Stimulated activated CD8-positive, alpha-beta memory T cell treated with anti-CD3 and anti-CD28 coated beads, Interleukin-15, amount 100 ng/mL, for 4 hours (primary cell): ENCODE data around the gene OR52A1.
"Not testable (repeated sequence)": the region's sequence is repeated elsewhere in the genome, so short reads cannot be mapped to it uniquely, and the experiment has no call there.

Source experiments
- DNase-seq, 2 donors: peaks; one replicate each; pipeline ENCODE4 v3.0.0-alpha.2; 2020; ENCODE audit warnings: low read depth in 2 of 2

Gene OR52A1

DNA sequence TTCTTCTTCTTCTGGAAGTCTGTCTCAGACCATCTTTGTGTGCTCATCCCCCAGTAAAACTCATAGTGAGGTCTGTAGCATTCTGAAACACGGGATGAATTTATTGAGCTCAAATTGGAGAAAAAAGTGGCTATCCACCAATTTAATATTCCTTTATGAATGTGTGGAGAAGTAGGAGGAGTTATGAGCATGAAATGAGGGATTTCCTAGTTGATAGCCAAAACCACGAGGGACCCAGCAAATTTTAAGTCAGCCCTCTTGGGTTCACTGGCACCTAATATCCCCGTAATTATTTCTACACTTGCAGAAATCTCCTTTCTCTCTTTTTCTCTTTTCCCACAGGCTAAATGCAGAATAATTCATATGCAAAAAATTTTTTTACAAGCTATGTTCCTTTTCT, at the start of gene OR52A1:
OR52A1 (minus strand) TSS at position 101 of the 400 bp plus-strand sequence. CDS start 2,388 bp downstream, outside the sequence.
- no peak for DNase-seq

GRCh38 chr11:5203366-5203765, 48.8 kb upstream of the OR52A1 start:
- DNase-seq = no peak

GRCh38 chr11:5200582-5200981, 46.0 kb upstream of the OR52A1 start, which contains the start of gene OR51V1:
Gene OR51V1 (minus strand): TSS chr11:5200682. CDS start chr11:5200682, 0 bp downstream.
- no peak for DNase-seq

DNA sequence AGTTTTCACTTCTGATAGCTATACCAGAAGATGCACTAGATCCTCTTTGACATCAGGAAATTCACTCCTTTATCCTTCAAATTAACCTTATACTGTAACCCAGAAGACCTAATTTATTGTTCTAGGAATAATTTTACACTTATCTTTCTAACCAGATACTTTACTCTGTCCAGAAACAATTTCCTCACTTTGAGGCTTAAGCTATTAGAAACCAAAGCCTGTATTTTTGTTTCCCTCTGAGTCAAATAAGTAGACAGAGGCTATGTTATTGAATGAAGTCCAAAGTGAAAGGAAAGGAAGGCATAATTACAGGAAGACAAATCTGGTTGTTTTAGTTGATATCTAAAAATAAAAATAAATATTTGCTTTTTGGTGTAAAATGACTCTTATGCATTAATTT, 43.7 kb upstream of the OR52A1 start:
- no peak for DNase-seq

DNA sequence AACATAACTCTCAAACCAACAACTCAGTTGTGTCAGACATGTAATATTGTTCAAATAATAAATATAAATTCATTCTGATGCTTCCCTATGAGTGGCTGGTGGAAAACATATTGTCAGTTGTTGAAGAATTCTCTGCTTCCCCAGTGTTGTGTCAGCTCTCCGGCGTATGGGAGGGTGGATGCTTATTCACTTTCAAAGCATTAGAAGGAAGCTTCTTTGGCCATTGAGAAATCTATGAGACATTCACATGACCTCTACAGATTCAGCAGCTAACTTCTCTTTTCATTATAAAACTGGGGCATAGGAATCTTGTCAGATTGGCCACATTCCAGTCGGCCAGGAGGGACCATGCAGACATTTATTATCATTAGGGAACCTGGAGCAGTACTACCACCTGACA, 43.0 kb upstream of the OR52A1 start:
- no peak for DNase-seq

- no peak for DNase-seq
Observed at GRCh38 chr11:5196731-5197130, 42.2 kb upstream of the OR52A1 start.

DNA sequence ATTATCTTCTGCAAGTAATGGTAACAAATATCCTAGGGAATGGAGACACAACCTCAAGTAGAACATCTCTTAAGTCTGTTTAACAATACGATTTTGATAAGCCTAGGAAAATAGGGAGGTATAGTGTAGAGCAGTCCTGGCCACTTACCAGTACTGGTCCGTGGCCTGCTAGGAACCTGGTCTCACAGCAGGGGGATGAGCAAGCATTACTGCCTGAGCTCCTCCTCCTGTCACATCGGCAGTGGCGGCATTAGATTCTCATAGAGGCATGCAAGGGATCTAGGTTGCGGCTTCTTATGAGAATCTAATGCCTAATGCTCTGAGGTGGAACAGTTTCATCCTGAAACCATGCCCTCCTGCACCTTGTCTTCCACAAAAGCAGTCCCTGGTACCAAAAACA, 41.5 kb upstream of the OR52A1 start:
- no peak for DNase-seq

- DNase-seq = no peak
Observed at GRCh38 chr11:5192738-5193137, 38.2 kb upstream of the OR52A1 start.

GRCh38 chr11:5188201-5188600, 33.6 kb upstream of the OR52A1 start:
- DNase-seq = no peak

DNA sequence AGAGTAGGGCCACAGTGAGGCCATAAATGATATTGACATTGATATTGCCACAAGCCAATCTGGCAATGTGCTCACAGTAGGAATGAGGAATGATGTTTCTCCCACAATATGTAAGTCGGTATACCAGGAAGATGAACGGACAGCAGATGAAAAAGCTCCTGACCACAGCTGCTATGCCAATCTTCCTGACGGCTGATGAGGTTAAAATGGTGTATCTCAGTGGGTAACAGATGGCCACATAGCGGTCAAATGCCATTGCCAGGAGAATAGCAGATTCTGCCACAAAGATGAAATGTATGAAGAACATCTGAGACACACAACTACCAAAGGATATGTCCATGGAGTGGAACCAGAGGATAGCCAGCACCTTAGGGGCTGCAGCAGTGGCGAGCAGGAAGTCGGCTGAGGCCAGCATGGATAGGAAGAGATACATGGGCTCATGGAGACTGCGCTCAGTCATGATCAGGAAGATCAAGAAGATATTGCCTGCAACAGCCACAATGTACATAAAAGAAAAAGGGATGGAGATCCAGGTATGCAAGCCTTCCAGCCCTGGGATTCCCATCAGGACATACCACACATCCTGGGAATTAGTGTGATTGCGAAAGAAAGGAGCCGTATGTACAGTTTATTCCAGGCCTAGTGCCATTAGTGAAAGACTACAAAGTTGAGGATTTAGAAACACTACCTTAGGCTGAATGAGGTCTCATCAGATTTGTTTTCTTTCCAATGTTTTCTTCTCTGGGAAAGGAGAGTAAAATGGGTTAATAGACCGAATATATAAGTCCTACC, 23.7 kb upstream of the OR52A1 start:
- DNase-seq = no peak

DNA sequence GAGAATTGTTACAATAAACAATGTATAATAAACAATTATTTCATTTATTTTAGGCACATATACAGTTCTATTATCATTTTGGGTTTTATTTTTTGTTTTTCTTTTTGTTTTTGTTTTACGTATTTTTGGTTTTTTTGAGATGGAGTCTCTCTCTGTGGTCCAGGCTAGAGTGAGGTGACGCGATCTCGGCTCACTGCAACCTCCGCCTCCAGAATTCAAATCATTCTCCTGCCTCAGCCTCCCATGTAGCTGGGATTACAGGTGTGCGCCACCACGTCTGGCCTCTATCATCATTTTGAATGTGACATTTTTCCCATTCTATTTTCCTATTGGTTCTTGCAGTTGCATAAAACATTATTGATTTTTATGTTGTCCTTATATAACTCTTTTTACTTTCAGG, 20.4 kb upstream of the OR52A1 start:
- DNase-seq = no peak

- DNase-seq = no peak
Observed at GRCh38 chr11:5171856-5172255, 17.3 kb upstream of the OR52A1 start.

- DNase-seq = not testable (repeated sequence)
Observed at GRCh38 chr11:5165898-5166297, 11.3 kb upstream of the OR52A1 start.

DNA sequence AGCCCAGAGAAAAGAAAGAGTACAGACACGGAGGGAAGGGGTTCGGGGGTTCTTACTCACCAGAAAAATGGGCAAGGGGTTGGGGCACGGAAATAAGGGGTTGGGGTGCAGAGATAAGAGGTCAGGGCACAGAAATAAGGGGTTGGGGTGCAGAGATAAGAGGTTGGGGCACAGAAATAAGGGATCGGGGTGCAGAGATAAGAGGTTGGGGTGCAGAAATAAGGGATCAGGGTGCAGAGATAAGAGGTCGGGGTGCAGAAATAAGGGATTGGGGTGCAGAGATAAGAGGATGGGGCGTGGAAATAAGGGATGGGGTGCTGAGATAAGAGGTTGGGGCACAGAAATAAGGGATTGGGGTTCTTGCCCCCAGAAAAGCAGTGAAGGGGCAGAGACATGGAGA, 10.2 kb upstream of the OR52A1 start:
- not testable (repeated sequence) for DNase-seq

DNA sequence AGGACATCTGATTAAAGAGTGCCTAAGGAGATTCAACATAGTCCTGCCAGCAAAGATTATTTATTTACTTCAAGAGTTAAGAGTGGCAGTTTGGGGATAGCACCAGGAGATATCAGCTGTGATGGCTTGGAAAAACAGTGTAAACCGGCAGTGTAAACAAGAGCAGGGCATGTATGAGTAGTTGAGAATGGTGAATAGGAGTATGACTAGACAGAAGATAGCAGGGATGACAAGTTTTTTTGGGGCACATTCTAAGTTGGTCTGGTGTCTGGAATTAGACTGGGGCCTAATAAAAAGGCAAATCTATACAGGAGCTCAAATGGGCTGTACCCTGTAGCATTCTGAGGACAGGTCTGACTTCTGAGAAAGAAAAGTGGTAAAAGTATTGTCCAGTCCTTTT, 6.5 kb upstream of the OR52A1 start:
- DNase-seq = not testable (repeated sequence)

DNA sequence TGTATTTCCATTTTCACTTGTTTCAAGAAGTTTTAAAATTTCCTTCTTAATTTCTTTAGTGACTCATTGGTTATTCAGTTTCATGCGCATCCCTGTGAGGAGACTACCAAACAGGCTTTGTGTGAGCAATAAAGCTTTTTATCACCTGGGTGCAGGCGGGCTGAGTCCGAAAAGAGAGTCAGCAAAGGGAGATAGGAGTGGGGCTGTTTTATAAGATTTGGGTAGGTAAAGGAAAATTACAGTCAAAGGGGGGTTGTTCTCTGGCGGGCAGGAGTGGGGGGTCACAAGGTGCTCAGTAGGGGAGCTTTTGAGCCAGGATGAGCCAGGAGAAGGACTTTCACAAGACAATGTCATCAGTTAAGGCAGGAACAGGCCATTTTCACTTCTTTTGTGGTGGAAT, 5.7 kb upstream of the OR52A1 start:
- not testable (repeated sequence) for DNase-seq

- no peak for DNase-seq
Observed at GRCh38 chr11:5159806-5160205, 5.2 kb upstream of the OR52A1 start.

- no peak for DNase-seq
Observed at GRCh38 chr11:5153574-5154431, 754 bp downstream of the OR52A1 start.

GRCh38 chr11:5151713-5152153, 2.8 kb downstream of the OR52A1 start:
- DNase-seq = no peak

- DNase-seq = not testable (repeated sequence)
Observed at GRCh38 chr11:5144206-5144605, 10.4 kb downstream of the OR52A1 start.

DNA sequence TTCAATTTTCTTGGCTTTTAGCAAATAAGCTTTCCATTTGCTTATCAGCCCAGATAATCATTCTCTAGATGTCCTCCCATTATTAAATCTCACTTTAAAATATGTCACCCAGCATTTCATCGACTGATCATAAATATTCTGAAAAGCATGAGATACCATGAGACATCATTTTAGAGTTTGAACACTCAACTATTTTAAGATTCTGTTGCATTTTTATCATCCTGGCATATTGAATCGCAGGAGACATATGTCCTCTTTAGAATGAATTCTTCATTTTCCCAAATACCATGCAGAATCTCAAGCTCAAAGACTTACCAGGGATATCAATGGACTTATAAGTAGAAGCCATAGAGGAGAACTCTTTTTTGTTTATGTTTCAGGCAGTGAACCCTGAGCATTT, 16.6 kb downstream of the OR52A1 start, which contains the start of gene OR52A5:
OR52A5 (minus strand) TSS at position 361 of the 400 bp plus-strand sequence. CDS start 5,714 bp downstream, outside the sequence.
- DNase-seq = no peak

DNA sequence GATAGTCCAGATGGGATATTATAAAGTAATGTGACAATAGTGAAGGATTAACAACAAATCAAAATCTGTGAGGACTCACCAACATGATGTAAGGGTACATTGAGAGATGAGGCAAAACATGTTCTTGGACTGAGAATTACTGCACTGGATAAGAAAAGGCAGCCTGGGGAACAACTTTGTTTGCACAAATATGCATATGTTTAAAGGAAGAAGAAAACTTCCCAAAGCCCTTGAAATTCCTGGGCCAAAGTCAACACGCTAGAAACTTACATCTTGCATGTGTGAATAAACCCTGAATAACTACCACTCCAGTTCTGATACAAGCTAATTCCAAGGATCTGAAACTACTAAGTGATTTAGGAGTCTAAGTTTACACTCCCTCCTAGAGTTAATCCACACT, 17.5 kb downstream of the OR52A1 start:
- DNase-seq = no peak

GRCh38 chr11:5136261-5136660, 18.3 kb downstream of the OR52A1 start:
- no peak for DNase-seq
